ENCODE data around the gene UVRAG. TPM values are rescaled to one million over a fixed set of nuclear protein-coding genes. Genes with fewer than 3 reads are reported as not detected.

UVRAG gene
- total and polyA plus RNA-seq, 2 donors from 2014 or later, result 7.2 to 27.9 TPM

DNA sequence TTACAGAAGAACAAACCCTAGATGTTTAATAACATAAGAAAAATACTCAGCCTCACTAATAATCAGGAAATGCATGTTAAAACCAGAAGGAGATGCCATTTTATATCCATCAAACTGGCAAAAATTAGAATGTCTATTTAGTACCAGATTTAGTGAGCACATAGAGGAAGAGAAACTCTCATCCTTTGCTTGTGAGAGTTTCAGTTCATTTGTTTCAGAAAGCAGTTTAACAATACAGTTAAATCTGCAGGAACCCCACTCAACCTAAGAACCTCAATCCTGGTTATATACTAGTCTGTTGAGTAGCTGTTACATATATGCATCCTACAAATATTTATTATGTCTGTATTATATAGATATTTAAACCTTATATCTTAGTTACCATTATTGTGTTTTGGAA lies 218.7 kb downstream of the UVRAG start:
- Histone ChIP-seq H3K27me3 (ENCODE audit: control insufficient read depth, insufficient read depth, low read length) (no peaks in the 10 kb centered on the region), H3K9me3 (ENCODE audit: control insufficient read depth in 2 of 3, insufficient read depth in 1 of 3, low read length in 3 of 3) (no peaks in the 10 kb centered on the region), H3K9ac (ENCODE audit: low read length in 3 of 3) (no peak overlapping the region), H3K4me1 (ENCODE audit: control insufficient read depth in 2 of 3, insufficient read depth in 2 of 3, low read depth in 1 of 3, low read length in 3 of 3) (no peaks in the 10 kb centered on the region), H3K27ac (ENCODE audit: low read depth in 2 of 2, low read length in 2 of 2) (no peak overlapping the region), H3K36me3 (ENCODE audit: control insufficient read depth in 2 of 3, insufficient read depth in 3 of 3, low read length in 3 of 3) (no peaks in the 10 kb centered on the region), H3K4me3 (ENCODE audit: low read length in 3 of 3) (no peak overlapping the region)
- FAIRE-seq, result no peak
- no peak for DNase-seq
- TF ChIP-seq, protein P1, sequence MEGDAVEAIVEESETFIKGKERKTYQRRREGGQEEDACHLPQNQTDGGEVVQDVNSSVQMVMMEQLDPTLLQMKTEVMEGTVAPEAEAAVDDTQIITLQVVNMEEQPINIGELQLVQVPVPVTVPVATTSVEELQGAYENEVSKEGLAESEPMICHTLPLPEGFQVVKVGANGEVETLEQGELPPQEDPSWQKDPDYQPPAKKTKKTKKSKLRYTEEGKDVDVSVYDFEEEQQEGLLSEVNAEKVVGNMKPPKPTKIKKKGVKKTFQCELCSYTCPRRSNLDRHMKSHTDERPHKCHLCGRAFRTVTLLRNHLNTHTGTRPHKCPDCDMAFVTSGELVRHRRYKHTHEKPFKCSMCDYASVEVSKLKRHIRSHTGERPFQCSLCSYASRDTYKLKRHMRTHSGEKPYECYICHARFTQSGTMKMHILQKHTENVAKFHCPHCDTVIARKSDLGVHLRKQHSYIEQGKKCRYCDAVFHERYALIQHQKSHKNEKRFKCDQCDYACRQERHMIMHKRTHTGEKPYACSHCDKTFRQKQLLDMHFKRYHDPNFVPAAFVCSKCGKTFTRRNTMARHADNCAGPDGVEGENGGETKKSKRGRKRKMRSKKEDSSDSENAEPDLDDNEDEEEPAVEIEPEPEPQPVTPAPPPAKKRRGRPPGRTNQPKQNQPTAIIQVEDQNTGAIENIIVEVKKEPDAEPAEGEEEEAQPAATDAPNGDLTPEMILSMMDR (IDR thresholded peaks at IDR 0.05; ENCODE audit: borderline replicate concordance, extremely low read depth, insufficient read depth), result no peak
- intact Hi-C loops (cut with DNase I), result no loop called here

DNA sequence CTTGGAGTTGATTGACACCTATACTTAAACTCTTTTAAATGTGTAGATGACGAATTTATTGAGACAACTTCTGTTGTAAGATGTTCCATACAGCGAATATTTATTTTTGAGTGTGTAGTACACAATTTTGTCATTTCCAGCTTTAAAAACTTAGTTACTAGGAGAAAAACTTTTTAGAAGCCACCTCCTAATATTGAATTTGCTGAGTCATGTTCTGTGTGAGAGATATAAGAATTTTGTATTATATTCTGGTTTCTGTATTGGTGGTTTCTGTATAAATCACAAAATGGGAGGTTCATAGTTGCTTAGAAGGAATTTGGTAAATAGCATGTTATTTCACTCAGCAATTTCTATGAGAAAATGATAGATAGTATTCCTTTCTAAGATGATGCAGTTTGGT lies 220.0 kb downstream of the UVRAG start:
- Histone ChIP-seq H3K9ac (ENCODE audit: low read length in 3 of 3) (no peak overlapping the region), H3K4me1 (ENCODE audit: control insufficient read depth in 2 of 3, insufficient read depth in 2 of 3, low read depth in 1 of 3, low read length in 3 of 3) (no peaks in the 10 kb centered on the region), H3K27me3 (ENCODE audit: control insufficient read depth, insufficient read depth, low read length) (no peaks in the 10 kb centered on the region), H3K36me3 (ENCODE audit: control insufficient read depth in 2 of 3, insufficient read depth in 3 of 3, low read length in 3 of 3) (no peaks in the 10 kb centered on the region), H3K27ac (ENCODE audit: low read depth in 2 of 2, low read length in 2 of 2) (no peak overlapping the region), H3K4me3 (ENCODE audit: low read length in 3 of 3) (no peak overlapping the region), H3K9me3 (ENCODE audit: control insufficient read depth in 2 of 3, insufficient read depth in 1 of 3, low read length in 3 of 3) (no peaks in the 10 kb centered on the region)
- TF ChIP-seq, protein P1 (IDR thresholded peaks at IDR 0.05; ENCODE audit: borderline replicate concordance, extremely low read depth, insufficient read depth), result no peak
- DNase-seq, result no peak
- FAIRE-seq, result no peak
- intact Hi-C loops (cut with DNase I), result no loop called here

DNA sequence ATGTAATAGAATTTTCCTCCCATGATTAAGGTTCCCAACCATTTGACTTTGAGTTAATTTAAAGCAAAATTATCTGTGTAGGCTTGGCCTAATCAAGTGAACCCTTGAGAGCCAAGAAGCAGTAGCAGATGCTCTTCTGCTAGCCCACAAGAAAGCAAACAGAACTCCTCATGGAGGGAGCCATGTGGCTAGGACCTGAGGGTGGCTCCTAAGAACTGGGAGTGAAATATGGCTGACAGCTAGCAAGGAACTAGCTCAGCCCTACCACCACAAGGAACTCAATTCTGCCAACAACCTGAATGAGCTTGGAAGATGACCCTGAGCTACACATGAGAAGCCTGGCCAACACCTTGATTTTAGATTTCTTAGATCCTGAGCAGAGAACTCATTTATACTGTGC lies 223.6 kb downstream of the UVRAG start:
- no peaks in the 10 kb centered on the region for H3K27me3 ChIP-seq (ENCODE audit: control insufficient read depth, insufficient read depth, low read length)
- H3K36me3 ChIP-seq (ENCODE audit: control insufficient read depth in 2 of 3, insufficient read depth in 3 of 3, low read length in 3 of 3), result no peaks in the 10 kb centered on the region
- H3K9ac ChIP-seq (ENCODE audit: low read length in 3 of 3), result no peak overlapping the region
- H3K27ac ChIP-seq (ENCODE audit: low read depth in 2 of 2, low read length in 2 of 2), result no peak overlapping the region
- DNase-seq (no peak), FAIRE-seq (no peak)
- TF ChIP-seq, protein P1 (IDR thresholded peaks at IDR 0.05; ENCODE audit: borderline replicate concordance, extremely low read depth, insufficient read depth), result no peak
- intact Hi-C loops (cut with DNase I), result no loop called here
- no peaks in the 10 kb centered on the region for H3K9me3 ChIP-seq (ENCODE audit: control insufficient read depth in 2 of 3, insufficient read depth in 1 of 3, low read length in 3 of 3)
- H3K4me3 ChIP-seq (ENCODE audit: low read length in 3 of 3), result no peak overlapping the region
- no peaks in the 10 kb centered on the region for H3K4me1 ChIP-seq (ENCODE audit: control insufficient read depth in 2 of 3, insufficient read depth in 2 of 3, low read depth in 1 of 3, low read length in 3 of 3)

DNA sequence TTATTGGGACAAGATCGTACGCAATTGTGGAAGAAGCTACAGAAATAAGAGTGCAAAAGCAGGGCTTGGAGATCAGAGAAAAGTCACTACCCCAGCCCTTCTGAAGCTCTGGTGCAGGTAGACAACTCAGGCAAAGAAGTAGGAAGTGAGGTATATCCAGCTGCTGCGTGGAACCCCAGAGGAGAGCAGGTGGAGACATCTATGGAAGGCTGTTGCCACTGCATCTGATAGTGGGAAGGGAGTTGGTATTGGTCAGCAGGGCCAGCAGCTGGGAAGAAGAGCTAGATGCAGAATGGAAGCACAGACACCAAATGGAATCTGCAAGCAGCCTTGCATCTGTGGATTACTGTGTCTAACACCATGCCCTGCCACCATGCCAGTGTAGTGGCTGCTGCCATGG lies 226.2 kb downstream of the UVRAG start:
- no peak overlapping the region for H3K9ac ChIP-seq (ENCODE audit: low read length in 3 of 3)
- no peak overlapping the region for H3K4me3 ChIP-seq (ENCODE audit: low read length in 3 of 3)
- peaks cover 0 to 3% (median 0%) of the 10 kb centered on the region in 3 donors for H3K4me1 ChIP-seq (ENCODE audit: control insufficient read depth in 2 of 3, insufficient read depth in 2 of 3, low read depth in 1 of 3, low read length in 3 of 3)
- no peak for DNase-seq
- FAIRE-seq, result no peak
- no peak overlapping the region for H3K27ac ChIP-seq (ENCODE audit: low read depth in 2 of 2, low read length in 2 of 2)
- H3K36me3 ChIP-seq (ENCODE audit: control insufficient read depth in 2 of 3, insufficient read depth in 3 of 3, low read length in 3 of 3), result no peaks in the 10 kb centered on the region
- TF ChIP-seq, protein P1 (IDR thresholded peaks at IDR 0.05; ENCODE audit: borderline replicate concordance, extremely low read depth, insufficient read depth), result no peak
- H3K9me3 ChIP-seq (ENCODE audit: control insufficient read depth in 2 of 3, insufficient read depth in 1 of 3, low read length in 3 of 3), result no peaks in the 10 kb centered on the region
- intact Hi-C loops (cut with DNase I), result no loop called here
- H3K27me3 ChIP-seq (ENCODE audit: control insufficient read depth, insufficient read depth, low read length), result no peaks in the 10 kb centered on the region

Data from kidney (tissue), 14 donors.